HEK293 (cell line): Measurements from ENCODE around the gene CLECL1.

Source experiments
- CTCF ChIA-PET: fragments of 350-600 bp; formaldehyde crosslinking; extraction: SDS; loops from one replicate; lab custom pipeline; 2021; ENCODE audit warnings: antibody characterized with exemption; lab: Yijun Ruan, JAX
- POLR2A ChIA-PET: fragments of 300-600 bp; formaldehyde crosslinking; extraction: SDS; loops from one replicate; lab custom pipeline; 2020; ENCODE audit warnings: antibody characterized with exemption, inconsistent platforms; lab: Yijun Ruan, JAX
- H3K27ac ChIP-seq: fragments of 200-500 bp; sonication (Bioruptor generic); 2 replicates; pipeline ENCODE4 v1.5.1; 2014; ENCODE audit warnings: low read depth, low read length, control low read depth, inconsistent platforms; ENCODE audit errors: extremely low read depth
- H3K36me3 ChIP-seq, 2 experiments: fragments of 200-500 bp in 1 of 2; sonication (Bioruptor generic) in 1 of 2; 1 replicate in 1 of 2; 2 replicates in 1 of 2; pipeline ENCODE4 v1.5.1; 2014 to 2017; ENCODE audit warnings: inconsistent platforms in 2 of 2, low read length in 2 of 2; ENCODE audit not compliant: control insufficient read depth in 2 of 2, insufficient read depth in 1 of 2
- H3K4me1 ChIP-seq: fragments of 200-500 bp; sonication (Bioruptor generic); 2 replicates; pipeline ENCODE4 v1.5.1; 2014; ENCODE audit warnings: mild to moderate bottlenecking, low read length, inconsistent platforms; ENCODE audit not compliant: control insufficient read depth, insufficient read depth
- H3K4me3 ChIP-seq: 2 replicates; pipeline ENCODE4 v1.5.1; 2011; ENCODE audit warnings: low read depth, mild to moderate bottlenecking, control low read depth, low read length, moderate library complexity
- H3K9me3 ChIP-seq: fragments of 200-500 bp; sonication (Bioruptor generic); 2 replicates; pipeline ENCODE4 v1.5.1; 2014; ENCODE audit warnings: low read depth, low read length, inconsistent platforms; ENCODE audit not compliant: control insufficient read depth, insufficient read depth
- AEBP2 ChIP-seq: fragments of 450-650 bp; formaldehyde crosslinking; IDR thresholded peaks from 2 replicates; pipeline ENCODE4 v1.5.1; 2016; ENCODE audit warnings: missing biosample characterization, missing genetic modification characterization, borderline replicate concordance
- EGR2 ChIP-seq: fragments of 450-650 bp; formaldehyde crosslinking; IDR thresholded peaks from 2 replicates; pipeline ENCODE4 v1.5.1; 2016; ENCODE audit warnings: low read depth, missing biosample characterization, missing genetic modification characterization
- KLF8 ChIP-seq: fragments of 450-650 bp; formaldehyde crosslinking; IDR thresholded peaks from 2 replicates; pipeline ENCODE4 v1.5.1; 2016; ENCODE audit warnings: missing biosample characterization, missing genetic modification characterization
- PRDM2 ChIP-seq: fragments of 450-650 bp; formaldehyde crosslinking; IDR thresholded peaks from 2 replicates; pipeline ENCODE4 v1.5.1; 2016; ENCODE audit warnings: missing biosample characterization, missing genetic modification characterization, borderline replicate concordance
- TSHZ1 ChIP-seq: fragments of 450-650 bp; formaldehyde crosslinking; IDR thresholded peaks from 2 replicates; pipeline ENCODE4 v1.5.1; 2016; ENCODE audit warnings: missing biosample characterization, missing genetic modification characterization, borderline replicate concordance
- YY1 ChIP-seq: fragments of 450-650 bp; formaldehyde crosslinking; IDR thresholded peaks from 2 replicates; pipeline ENCODE4 v1.5.1; 2018; ENCODE audit warnings: missing biosample characterization, missing genetic modification characterization
- ZBTB21 ChIP-seq: fragments of 450-650 bp; formaldehyde crosslinking; IDR thresholded peaks from 2 replicates; pipeline ENCODE4 v1.5.1; 2017; ENCODE audit warnings: missing biosample characterization, missing genetic modification characterization
- ZNF10 ChIP-seq: fragments of 450-650 bp; formaldehyde crosslinking; IDR thresholded peaks from 2 replicates; pipeline ENCODE4 v1.5.1; 2017; ENCODE audit warnings: missing biosample characterization, missing genetic modification characterization
- ZNF114 ChIP-seq: fragments of 450-650 bp; formaldehyde crosslinking; IDR thresholded peaks from 2 replicates; pipeline ENCODE4 v1.5.0; 2017; ENCODE audit warnings: missing biosample characterization, missing genetic modification characterization
- ZNF133 ChIP-seq: fragments of 450-650 bp; formaldehyde crosslinking; IDR thresholded peaks from 2 replicates; pipeline ENCODE4 v1.5.1; 2016; ENCODE audit warnings: missing biosample characterization, missing genetic modification characterization
- ZNF138 ChIP-seq: fragments of 450-650 bp; formaldehyde crosslinking; IDR thresholded peaks from 2 replicates; pipeline ENCODE4 v1.5.1; 2016; ENCODE audit warnings: missing biosample characterization, missing genetic modification characterization, borderline replicate concordance
- ZNF19 ChIP-seq: fragments of 450-650 bp; formaldehyde crosslinking; IDR thresholded peaks from 2 replicates; pipeline ENCODE4; 2016; ENCODE audit warnings: missing biosample characterization, missing genetic modification characterization, low read depth
- ZNF341 ChIP-seq: fragments of 450-650 bp; formaldehyde crosslinking; IDR thresholded peaks from 2 replicates; pipeline ENCODE4; 2016; ENCODE audit warnings: low read depth, missing biosample characterization, missing genetic modification characterization
- ZNF398 ChIP-seq: fragments of 450-650 bp; formaldehyde crosslinking; IDR thresholded peaks from 2 replicates; pipeline ENCODE4 v1.5.1; 2017; ENCODE audit warnings: missing biosample characterization, missing genetic modification characterization
- ZNF423 ChIP-seq: fragments of 450-650 bp; formaldehyde crosslinking; IDR thresholded peaks from 2 replicates; pipeline ENCODE4 v1.5.1; 2016; ENCODE audit warnings: missing biosample characterization, missing genetic modification characterization
- ZNF426 ChIP-seq: fragments of 450-650 bp; formaldehyde crosslinking; IDR thresholded peaks from 2 replicates; pipeline ENCODE4 v1.5.1; 2017; ENCODE audit warnings: missing biosample characterization, missing genetic modification characterization, mild to moderate bottlenecking, inconsistent platforms, moderate library complexity
- ZNF548 ChIP-seq: fragments of 450-650 bp; formaldehyde crosslinking; IDR thresholded peaks from 2 replicates; pipeline ENCODE4 v1.5.1; 2016; ENCODE audit warnings: missing biosample characterization, missing genetic modification characterization
- ZNF621 ChIP-seq: fragments of 450-650 bp; formaldehyde crosslinking; IDR thresholded peaks from 2 replicates; pipeline ENCODE4 v1.5.1; 2017; ENCODE audit warnings: missing biosample characterization, missing genetic modification characterization
- ZNF623 ChIP-seq: fragments of 450-650 bp; formaldehyde crosslinking; IDR thresholded peaks from 2 replicates; pipeline ENCODE4 v1.5.1; 2016; ENCODE audit warnings: missing biosample characterization, missing genetic modification characterization
- ZNF701 ChIP-seq: fragments of 450-650 bp; formaldehyde crosslinking; IDR thresholded peaks from 2 replicates; pipeline ENCODE4 v1.5.1; 2016; ENCODE audit warnings: missing biosample characterization, missing genetic modification characterization
- ZNF777 ChIP-seq: fragments of 450-650 bp; formaldehyde crosslinking; IDR thresholded peaks from 2 replicates; pipeline ENCODE4 v1.5.1; 2017; ENCODE audit warnings: missing biosample characterization, missing genetic modification characterization, borderline replicate concordance
- ZNF792 ChIP-seq: fragments of 450-650 bp; formaldehyde crosslinking; IDR thresholded peaks from 2 replicates; pipeline ENCODE4 v1.5.1; 2016; ENCODE audit warnings: missing biosample characterization, missing genetic modification characterization

The CLECL1 gene

GRCh38 chr12:9759694-9760093 lies 26.8 kb upstream of the CLECL1 start (continued):
- TF ChIP-seq TSHZ1, result no peak
- no peak for TF ChIP-seq ZNF423 (tag by site-specific recombination)
- TF ChIP-seq ZNF341 (tag by site-specific recombination), result no peak
- TF ChIP-seq ZNF792 (tag by site-specific recombination), result no peak
- TF ChIP-seq AEBP2 (tag by site-specific recombination), result no peak
- no peak for TF ChIP-seq ZNF621

- no peaks in the 10 kb centered on the region for H3K36me3 ChIP-seq
- ChIA-PET POLR2A (no interaction called here), CTCF (interaction anchor here (0.7 to 5.3 kb wide), 2 partner anchors 8 to 345 kb away, joined by 3 to 46 read pairs; no protein-coding TSS in a partner anchor)
- no peak overlapping the region for H3K27ac ChIP-seq
- no peak overlapping the region for H3K4me3 ChIP-seq
- H3K9me3 ChIP-seq, result no peaks in the 10 kb centered on the region
- TF ChIP-seq ZNF701 (no peak), ZNF19 (tag by site-specific recombination) (no peak), KLF8 (tag by site-specific recombination) (no peak), ZNF777 (no peak), ZNF621 (no peak), ZNF10 (no peak)
- no peaks in the 10 kb centered on the region for H3K4me1 ChIP-seq
Measured at GRCh38 chr12:9758119-9758518, 25.2 kb upstream of the CLECL1 start.

GRCh38 chr12:9757433-9758025 lies 24.6 kb upstream of the CLECL1 start:
- Histone ChIP-seq H3K27ac (no peak overlapping the region), H3K4me3 (no peak overlapping the region), H3K4me1 (no peaks in the 10 kb centered on the region), H3K36me3 (no peaks in the 10 kb centered on the region), H3K9me3 (no peaks in the 10 kb centered on the region)
- ChIA-PET CTCF (interaction anchor here (0.6 kb wide), 1 partner anchor 46 kb away, joined by 3 read pairs; no protein-coding TSS in a partner anchor), POLR2A (no interaction called here)
- TF ChIP-seq ZNF133 (tag by site-specific recombination) (no peak), ZNF426 (tag by site-specific recombination) (no peak), ZNF548 (no peak), EGR2 (tag by site-specific recombination) (no peak), ZNF114 (no peak), YY1 (no peak), ZNF138 (no peak), ZNF623 (tag by site-specific recombination) (no peak), PRDM2 (tag by site-specific recombination) (no peak), ZBTB21 (tag by site-specific recombination) (no peak), ZNF398 (tag by site-specific recombination) (no peak)
